DND-41 (cell line): ENCODE measurements around the gene SLC38A8.

Experiments
- ATAC-seq: fragments of 200-7000 bp; cut with Tn5 transposase; 3 replicates; pipeline ENCODE4 v1.9.1; 2021; ENCODE audit warnings: low read depth; ENCODE audit not compliant: insufficient read depth
- DNase-seq: peaks from one replicate; pipeline ENCODE4 v3.0.0-alpha.2; 2020
- H2AFZ ChIP-seq: 2 replicates; pipeline ENCODE4 v1.6.0; 2012; ENCODE audit warnings: low read depth, low read length
- H3K27ac ChIP-seq: 2 replicates; pipeline ENCODE4 v1.5.1; 2012; ENCODE audit warnings: low read length, inconsistent platforms
- H3K27me3 ChIP-seq: fragments of 200-600 bp; sonication (generic); 2 replicates; pipeline ENCODE4 v1.6.0; 2012; ENCODE audit warnings: low read length, mild to moderate bottlenecking, inconsistent platforms; ENCODE audit not compliant: insufficient read depth, poor library complexity
- H3K36me3 ChIP-seq: 2 replicates; pipeline ENCODE4 v1.5.1; 2012; ENCODE audit warnings: low read length, inconsistent platforms; ENCODE audit not compliant: insufficient read depth
- H3K4me1 ChIP-seq: 2 replicates; pipeline ENCODE4 v1.5.1; 2012; ENCODE audit warnings: mild to moderate bottlenecking, low read length; ENCODE audit not compliant: insufficient read depth
- H3K4me2 ChIP-seq: 2 replicates; pipeline ENCODE4 v1.6.0; 2012; ENCODE audit warnings: mild to moderate bottlenecking, moderate library complexity, low read length, inconsistent platforms; ENCODE audit not compliant: insufficient read depth
- H3K4me3 ChIP-seq, 2 experiments: fragments of 200-600 bp in 1 of 2; shearing (Covaris generic) in 1 of 2; 2 replicates each; pipeline ENCODE4 v1.5.1; 2012 to 2016; ENCODE audit warnings: inconsistent platforms in 2 of 2, low read length in 2 of 2, mild to moderate bottlenecking in 2 of 2, low read depth in 1 of 2, moderate library complexity in 1 of 2
- H3K79me2 ChIP-seq: 2 replicates; pipeline ENCODE4 v1.6.0; 2012; ENCODE audit warnings: low read length, inconsistent platforms; ENCODE audit not compliant: insufficient read depth
- H3K9ac ChIP-seq: 2 replicates; pipeline ENCODE4 v1.6.0; 2012; ENCODE audit warnings: low read depth, mild to moderate bottlenecking, inconsistent platforms, low read length, moderate library complexity
- H3K9me3 ChIP-seq: 2 replicates; pipeline ENCODE4 v1.5.1; 2012; ENCODE audit warnings: low read length, moderate library complexity, mild to moderate bottlenecking, inconsistent platforms; ENCODE audit not compliant: insufficient read depth, severe bottlenecking
- H4K20me1 ChIP-seq: 2 replicates; pipeline ENCODE4 v1.6.0; 2012; ENCODE audit warnings: low read length; ENCODE audit not compliant: insufficient read depth
- EZH2 ChIP-seq: IDR thresholded peaks from 3 replicates; pipeline ENCODE4 v1.6.1; 2012; ENCODE audit warnings: borderline replicate concordance, low read depth, mild to moderate bottlenecking, moderate library complexity, low read length, inconsistent platforms; ENCODE audit not compliant: severe bottlenecking
- TF ChIP-seq, protein P1 (sequence below): IDR thresholded peaks from 2 replicates; pipeline ENCODE4 v1.5.1; 2012; ENCODE audit warnings: borderline replicate concordance, low read length, moderate library complexity, mild to moderate bottlenecking; ENCODE audit not compliant: poor library complexity, severe bottlenecking; ENCODE audit errors: extremely low read depth

Gene SLC38A8

DNA sequence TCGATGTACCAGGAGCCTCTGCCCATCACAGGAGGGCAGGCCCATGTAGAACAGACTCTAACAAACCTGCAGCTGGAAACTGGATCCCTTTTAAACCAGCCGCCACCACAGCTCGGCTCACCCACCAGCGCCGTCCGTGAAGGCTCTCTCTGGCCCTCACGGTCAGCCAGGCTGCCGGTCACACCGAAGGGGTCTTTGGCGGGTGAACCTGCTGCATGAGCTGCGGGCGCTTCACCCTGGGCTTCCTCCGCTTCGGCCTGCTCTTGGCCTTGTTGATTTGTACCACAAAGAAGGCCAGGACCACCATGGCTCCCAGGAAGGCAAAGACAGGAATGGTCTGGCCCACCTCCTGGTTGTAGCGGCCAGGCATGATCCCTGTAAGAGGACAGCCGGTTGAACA, 11.7 kb upstream of the SLC38A8 start:
- ATAC-seq: no peak
- no peak for TF ChIP-seq EZH2
- TF ChIP-seq, protein P1, sequence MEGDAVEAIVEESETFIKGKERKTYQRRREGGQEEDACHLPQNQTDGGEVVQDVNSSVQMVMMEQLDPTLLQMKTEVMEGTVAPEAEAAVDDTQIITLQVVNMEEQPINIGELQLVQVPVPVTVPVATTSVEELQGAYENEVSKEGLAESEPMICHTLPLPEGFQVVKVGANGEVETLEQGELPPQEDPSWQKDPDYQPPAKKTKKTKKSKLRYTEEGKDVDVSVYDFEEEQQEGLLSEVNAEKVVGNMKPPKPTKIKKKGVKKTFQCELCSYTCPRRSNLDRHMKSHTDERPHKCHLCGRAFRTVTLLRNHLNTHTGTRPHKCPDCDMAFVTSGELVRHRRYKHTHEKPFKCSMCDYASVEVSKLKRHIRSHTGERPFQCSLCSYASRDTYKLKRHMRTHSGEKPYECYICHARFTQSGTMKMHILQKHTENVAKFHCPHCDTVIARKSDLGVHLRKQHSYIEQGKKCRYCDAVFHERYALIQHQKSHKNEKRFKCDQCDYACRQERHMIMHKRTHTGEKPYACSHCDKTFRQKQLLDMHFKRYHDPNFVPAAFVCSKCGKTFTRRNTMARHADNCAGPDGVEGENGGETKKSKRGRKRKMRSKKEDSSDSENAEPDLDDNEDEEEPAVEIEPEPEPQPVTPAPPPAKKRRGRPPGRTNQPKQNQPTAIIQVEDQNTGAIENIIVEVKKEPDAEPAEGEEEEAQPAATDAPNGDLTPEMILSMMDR: no peak
- Histone ChIP-seq H3K79me2 (0 out of 2 replicates have a peak, but pooled peaks cover 2% of the 10 kb centered on the region), H3K36me3 (peaks cover 86% of the 10 kb centered on the region), H3K27me3 (no peaks in the 10 kb centered on the region), H3K9me3 (no peaks in the 10 kb centered on the region), H3K27ac (no peak overlapping the region), H3K9ac (no peak overlapping the region), H2AFZ (no peak overlapping the region), H3K4me3 (no peak overlapping the region), H4K20me1 (peaks cover 11% of the 10 kb centered on the region; the same call in 1 of the 2 replicates), H3K4me2 (no peak overlapping the region), H3K4me1 (no peaks in the 10 kb centered on the region)
- no peak for DNase-seq

DNA sequence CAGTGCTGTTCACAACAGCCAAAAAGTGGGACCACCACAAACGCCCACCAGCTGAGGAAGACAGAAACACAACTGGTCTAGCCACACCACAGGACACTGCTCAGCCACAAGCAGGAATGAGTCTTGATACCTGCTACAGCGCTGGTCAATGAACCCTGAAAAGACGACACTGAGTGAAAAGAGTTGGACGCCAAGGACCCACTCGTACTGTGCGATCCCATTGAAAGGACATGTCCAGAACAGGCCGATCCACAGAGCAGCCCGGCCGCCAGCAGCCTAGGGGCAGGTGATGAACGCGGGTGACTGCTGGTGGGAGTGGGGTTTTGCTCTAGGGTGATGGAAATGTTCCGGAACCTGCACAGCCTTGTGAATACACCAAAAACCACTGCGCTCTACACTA, 10.6 kb upstream of the SLC38A8 start:
- H3K9ac ChIP-seq: no peak overlapping the region
- no peak overlapping the region for H2AFZ ChIP-seq
- no peaks in the 10 kb centered on the region for H3K27me3 ChIP-seq
- peaks cover 83% of the 10 kb centered on the region for H3K36me3 ChIP-seq
- H3K4me3 ChIP-seq: no peak overlapping the region
- H3K79me2 ChIP-seq: 0 out of 2 replicates have a peak, but pooled peaks cover 2% of the 10 kb centered on the region
- no peaks in the 10 kb centered on the region for H3K9me3 ChIP-seq
- no peak overlapping the region for H3K27ac ChIP-seq
- DNase-seq (no peak), ATAC-seq (no peak)
- peaks cover 8% of the 10 kb centered on the region; the same call in 1 of the 2 replicates for H4K20me1 ChIP-seq
- no peak for TF ChIP-seq EZH2
- TF ChIP-seq, protein P1: no peak
- no peaks in the 10 kb centered on the region for H3K4me1 ChIP-seq
- no peak overlapping the region for H3K4me2 ChIP-seq

DNA sequence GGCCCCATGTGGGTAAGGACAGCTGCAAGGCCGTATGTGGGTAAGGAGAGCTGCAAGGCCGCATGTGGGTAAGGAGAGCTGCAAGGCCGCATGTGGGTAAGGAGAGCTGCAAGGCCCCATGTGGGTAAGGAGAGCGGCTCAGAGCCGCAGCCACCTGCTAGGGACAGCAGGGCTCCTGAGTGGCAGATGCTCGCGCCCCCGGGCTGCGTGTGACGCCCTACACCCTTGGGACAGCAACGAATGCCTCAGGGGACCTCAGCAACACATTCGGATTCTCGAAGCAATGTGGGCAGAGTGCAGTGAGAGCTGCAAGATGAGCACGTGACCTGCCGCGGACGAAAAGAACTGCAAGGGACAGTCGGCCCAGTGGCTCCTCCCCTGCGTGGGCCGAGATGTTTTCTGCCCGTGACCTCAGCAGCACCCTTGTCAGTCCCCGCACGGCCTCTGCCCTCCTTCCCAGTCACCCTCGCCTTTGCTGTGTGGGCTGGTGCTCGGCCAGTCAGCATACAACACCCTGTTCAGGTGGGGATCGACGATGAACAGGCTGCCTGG, 9.6 kb upstream of the SLC38A8 start:
- peaks cover 75% of the 10 kb centered on the region for H3K36me3 ChIP-seq
- no peaks in the 10 kb centered on the region for H3K27me3 ChIP-seq
- ATAC-seq: no peak
- H3K4me2 ChIP-seq: no peak overlapping the region
- H2AFZ ChIP-seq: no peak overlapping the region
- TF ChIP-seq, protein P1: no peak
- TF ChIP-seq EZH2: no peak
- H3K9me3 ChIP-seq: no peaks in the 10 kb centered on the region
- DNase-seq: no peak
- peaks cover 14% of the 10 kb centered on the region for H4K20me1 ChIP-seq
- H3K27ac ChIP-seq: no peak overlapping the region
- H3K9ac ChIP-seq: no peak overlapping the region
- 0 out of 2 replicates have a peak, but pooled peaks cover 2% of the 10 kb centered on the region for H3K79me2 ChIP-seq
- no peaks in the 10 kb centered on the region for H3K4me1 ChIP-seq
- H3K4me3 ChIP-seq: no peak overlapping the region

GRCh38 chr16:84050316-84050715, 7.7 kb upstream of the SLC38A8 start:
- Histone ChIP-seq H3K4me3 (no peak overlapping the region), H3K4me2 (no peak overlapping the region), H3K9ac (no peak overlapping the region), H3K79me2 (0 out of 2 replicates have a peak, but pooled peaks cover 2% of the 10 kb centered on the region), H3K27me3 (no peaks in the 10 kb centered on the region), H3K9me3 (no peaks in the 10 kb centered on the region), H3K4me1 (no peaks in the 10 kb centered on the region), H3K36me3 (peaks cover 57% of the 10 kb centered on the region), H2AFZ (no peak overlapping the region), H4K20me1 (peaks cover 15% of the 10 kb centered on the region), H3K27ac (no peak overlapping the region)
- DNase-seq: no peak
- no peak for ATAC-seq
- TF ChIP-seq, protein P1: no peak
- no peak for TF ChIP-seq EZH2
